ENCODE data around the gene ZNF195.
"Not testable (repeated sequence)": the region's sequence is repeated elsewhere in the genome, so short reads cannot be mapped to it uniquely, and the experiment has no call there.

ZNF195 gene

DNA sequence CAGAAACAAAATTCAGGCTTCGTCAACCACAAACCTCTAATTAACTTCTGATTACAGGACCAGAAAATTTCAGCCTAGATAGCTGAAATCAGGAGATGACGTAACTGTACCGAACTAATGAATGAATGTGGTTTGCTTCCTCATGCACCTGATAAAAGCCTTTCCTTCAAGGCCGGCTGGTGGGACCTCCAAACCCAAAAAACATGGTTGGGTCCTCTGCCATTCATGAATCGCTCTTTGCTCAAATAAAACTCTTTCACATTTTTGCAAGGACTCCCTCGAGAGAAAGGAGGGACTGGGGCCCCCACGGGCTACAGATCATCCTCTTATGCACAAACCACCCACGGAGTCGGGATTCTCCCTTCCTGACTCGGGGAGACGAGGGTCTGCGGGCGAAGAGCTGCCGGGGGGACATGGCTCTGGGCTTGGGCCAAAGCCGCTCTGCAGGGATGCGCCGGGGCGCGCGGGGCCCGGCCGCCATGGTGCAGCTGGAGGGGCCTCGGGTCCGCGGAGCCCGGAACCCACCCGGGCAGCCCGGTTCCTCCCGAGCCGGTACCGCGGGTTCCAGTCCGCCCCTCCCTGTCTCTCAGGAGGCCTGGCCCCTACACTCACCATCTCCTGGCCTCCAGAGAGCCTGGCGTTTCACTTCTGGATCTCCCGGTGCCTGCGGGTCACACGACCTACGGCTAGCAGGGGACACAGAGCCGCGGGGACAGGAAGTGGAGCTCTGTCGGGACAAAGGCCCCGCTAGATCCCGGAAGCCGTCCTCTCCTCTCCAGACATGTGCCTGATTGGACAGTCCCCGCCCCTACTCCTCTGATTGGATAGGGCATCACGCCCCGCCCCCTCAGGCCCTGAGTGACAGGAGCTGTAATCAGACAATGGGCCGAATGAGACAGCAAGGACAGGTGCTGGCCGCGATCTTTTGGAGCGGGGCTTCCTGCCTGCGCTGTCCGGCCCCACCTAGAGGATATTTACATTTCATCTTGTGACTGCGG is at the start of gene ZNF195:
TSS of gene ZNF195 (minus strand) at position 721 of the 998 bp plus-strand sequence. CDS start at position 615, 106 bp downstream.
- peak; percentile 97 for DNase-seq

- DNase-seq, result not testable (repeated sequence)
Observed at GRCh38 chr11:3428076-3428475, 49.1 kb upstream of the ZNF195 start.

- not testable (repeated sequence) for DNase-seq
Observed at GRCh38 chr11:3426541-3426940, 47.6 kb upstream of the ZNF195 start.

GRCh38 chr11:3423928-3424327 is 45.0 kb upstream of the ZNF195 start:
- DNase-seq, result not testable (repeated sequence)

GRCh38 chr11:3423138-3423731 is 44.3 kb upstream of the ZNF195 start:
- DNase-seq, result peak; percentile 3

DNA sequence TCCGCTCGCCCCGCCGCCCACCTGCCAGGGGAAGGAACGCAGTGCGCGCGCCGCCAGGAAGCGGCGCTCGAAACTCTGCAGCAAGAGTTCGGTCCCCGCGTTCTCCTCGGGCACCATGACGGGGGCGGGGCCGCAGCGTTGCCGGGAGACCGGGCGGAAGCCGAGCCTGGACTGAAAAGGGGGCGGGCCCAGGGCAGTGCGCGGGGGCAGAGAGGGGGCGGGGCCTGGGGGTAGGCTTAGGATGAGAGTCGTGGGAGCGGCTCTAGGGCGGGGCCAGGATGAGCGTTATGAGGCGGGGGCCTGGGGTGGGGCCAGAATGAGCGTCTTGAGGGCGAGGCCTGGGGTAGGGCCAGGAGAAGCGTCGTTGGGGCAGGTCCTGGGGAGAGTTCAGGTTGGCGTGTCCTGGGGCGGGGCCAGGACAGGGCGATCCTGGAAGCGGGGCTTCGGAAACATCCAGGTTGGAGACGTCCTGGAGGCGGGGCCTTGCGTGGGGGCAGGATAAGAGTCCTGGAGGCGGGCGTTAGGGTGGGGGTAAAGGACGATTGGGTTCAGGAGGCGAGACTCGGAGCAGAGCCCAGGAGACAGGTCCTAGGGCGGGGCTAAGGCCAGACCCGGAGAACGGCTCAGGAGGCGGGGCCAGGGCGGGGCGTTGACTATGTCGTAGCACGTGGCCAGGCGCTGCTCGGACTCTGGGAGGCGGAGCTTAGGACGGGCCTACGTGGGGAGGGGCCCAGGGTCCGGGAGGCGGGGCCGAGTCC is 43.6 kb upstream of the ZNF195 start:
- DNase-seq, result peak; percentile 97

DNA sequence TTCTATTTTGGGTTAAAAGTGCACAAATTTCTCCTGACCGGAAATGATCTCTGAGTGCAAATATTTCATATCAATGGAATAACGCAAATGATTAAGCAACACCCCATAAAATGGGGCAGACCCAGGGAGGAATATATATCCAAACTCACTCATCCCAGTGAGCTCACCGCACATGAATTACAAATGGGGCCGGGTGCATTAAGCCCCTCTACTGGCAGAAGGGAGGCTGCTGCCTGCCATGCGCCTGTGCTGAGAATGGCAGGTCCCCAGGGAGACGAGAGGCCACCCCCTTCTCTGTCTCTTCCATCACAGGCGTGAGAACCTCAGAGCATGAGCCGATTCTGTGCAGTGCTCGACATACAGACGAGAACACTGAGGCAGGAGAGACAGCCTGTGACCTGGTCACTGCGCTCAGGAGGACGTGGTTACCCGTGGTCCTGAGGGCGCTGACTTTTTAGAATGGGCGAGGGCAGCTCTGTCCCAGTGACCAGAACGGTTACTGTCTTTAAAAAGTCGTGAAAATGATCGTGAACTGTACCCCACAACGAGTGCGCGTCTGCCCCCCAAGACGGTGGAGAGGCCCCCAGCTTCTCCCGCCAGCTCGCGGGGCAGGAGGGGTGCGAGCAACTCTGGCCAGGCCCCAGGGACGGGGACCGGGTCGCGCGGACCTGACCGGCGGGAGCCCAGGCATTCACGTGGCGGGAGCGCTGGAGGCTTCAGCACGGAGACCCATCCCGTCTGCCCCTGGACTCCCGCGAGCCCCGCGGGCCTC is 42.8 kb upstream of the ZNF195 start:
- peak; percentile 5 for DNase-seq

GRCh38 chr11:3420281-3421042 is 41.5 kb upstream of the ZNF195 start:
- not testable (repeated sequence) for DNase-seq

DNA sequence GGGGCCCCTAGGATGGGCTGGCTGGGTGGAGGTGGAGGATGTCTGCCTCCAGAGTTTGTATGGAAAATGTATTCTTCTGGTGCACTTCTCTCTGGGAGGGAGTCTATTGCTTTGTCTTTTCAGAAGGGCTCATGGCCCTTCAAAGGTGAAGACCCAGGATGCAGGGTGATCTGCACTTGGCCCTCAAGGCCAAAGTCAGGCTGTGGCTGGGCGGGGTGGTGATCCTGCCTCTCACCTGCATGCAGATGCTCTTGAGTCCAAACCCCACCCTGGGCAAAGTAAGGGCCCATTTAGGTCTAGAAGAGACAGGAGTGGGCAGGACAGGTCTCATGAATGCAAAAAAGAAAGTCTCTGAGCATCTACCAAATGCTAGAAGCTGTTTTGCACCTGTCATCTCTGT is 40.5 kb upstream of the ZNF195 start:
- not testable (repeated sequence) for DNase-seq

- DNase-seq, result peak; percentile 57
Observed at GRCh38 chr11:3417047-3417446, 38.1 kb upstream of the ZNF195 start.

GRCh38 chr11:3415301-3415700 is 36.4 kb upstream of the ZNF195 start:
- DNase-seq, result not testable (repeated sequence)

DNA sequence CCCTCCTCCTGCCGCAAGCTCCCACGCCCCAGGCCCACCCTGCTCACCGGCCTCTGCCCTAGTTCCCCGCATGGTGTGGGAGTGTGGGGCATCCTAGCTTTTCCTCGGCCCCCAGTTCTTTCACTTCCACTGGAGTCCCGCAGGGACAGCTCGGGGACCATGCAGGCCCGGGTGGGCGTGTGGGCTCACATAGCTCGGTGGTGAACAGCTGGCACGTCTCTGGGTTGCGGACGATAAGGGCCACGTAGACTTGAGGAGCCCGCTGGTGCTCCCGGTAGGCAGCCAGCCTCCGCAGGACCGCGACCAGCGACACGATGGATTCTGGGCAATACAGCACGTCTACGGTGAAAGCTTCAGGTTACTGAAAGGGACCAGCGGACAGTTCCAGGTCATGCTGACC is 34.7 kb upstream of the ZNF195 start:
- DNase-seq, result not testable (repeated sequence)

- DNase-seq, result no peak
Observed at GRCh38 chr11:3412837-3413236, 33.9 kb upstream of the ZNF195 start.

GRCh38 chr11:3408722-3409121 is 29.8 kb upstream of the ZNF195 start:
- DNase-seq, result peak; percentile 70

DNA sequence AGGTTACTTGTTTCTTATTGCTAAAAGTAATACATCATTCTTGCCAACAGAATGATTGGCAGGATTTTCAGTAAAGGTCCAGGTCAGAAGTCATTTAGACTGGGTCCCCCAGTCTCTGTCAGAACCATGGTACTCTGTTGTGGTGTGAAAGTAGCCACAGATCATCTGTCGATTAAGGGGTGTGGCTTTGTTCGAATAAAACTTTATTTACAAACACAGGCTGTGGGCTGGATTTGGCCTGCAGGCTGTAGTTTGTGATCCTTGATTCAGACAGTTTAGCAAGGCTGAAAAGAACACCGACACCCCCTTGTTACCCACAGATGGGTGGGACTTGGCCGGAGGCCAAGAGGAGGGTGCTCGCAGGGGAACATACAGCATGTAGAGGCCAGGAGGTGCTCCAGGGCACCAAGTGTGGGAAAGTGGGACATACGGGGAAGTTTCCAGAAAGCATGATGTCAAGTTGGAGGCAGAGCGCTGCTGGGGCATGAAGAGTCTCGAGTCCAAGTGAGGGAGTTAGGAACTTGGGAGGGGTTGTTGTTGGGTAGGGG is 29.2 kb upstream of the ZNF195 start:
- not testable (repeated sequence) for DNase-seq

DNA sequence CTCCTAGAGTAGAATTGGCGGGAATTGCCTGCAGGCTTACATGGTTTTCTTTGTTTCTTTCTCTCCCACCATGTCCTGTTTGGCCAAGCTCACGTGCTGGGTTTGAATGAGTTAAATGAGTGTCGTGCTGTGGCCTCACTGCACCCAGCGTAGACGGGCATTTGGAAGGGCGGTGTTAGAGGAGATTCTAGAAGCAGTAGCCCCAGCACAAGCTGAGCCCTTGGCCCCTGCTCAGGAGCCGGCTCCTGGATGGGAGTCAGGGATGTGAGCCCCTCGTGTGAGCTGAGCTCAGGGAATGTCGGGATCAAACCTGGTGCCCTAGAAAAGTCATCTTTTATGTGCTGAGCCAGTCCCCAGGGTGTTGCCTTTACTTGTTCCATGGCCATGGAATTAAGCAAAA is 28.0 kb upstream of the ZNF195 start:
- DNase-seq, result not testable (repeated sequence)

DNA sequence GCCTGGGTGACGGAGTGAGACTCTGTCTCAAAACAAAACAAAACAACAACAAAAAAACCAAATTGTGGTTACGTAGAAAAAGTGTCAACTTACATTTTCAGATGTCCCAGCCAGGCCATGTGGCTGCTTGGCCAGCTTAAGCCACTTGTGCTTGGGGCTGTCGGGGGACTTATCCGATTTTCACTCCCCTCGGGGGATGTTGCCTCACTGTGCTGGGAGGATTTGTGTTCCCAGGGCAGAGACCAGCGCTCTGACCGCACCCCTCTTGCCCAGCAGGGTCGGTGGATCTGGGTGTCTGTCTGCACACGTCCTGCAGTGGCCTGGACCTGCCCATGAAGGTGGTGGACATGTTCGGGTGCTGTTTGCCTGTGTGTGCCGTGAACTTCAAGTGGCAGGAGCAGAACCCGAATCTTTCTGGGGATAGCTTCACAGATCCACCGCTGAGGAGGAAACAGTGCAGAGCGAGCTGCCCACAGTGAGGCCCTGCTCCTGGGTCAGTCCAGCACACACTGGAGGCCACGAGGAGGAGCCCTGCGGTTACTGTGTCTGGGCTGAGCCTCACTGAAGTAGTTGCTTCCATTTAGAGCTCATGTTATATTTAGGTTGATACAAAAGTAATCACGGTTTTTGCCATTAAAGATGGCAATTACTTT is 27.4 kb upstream of the ZNF195 start:
- DNase-seq, result not testable (repeated sequence)

DNA sequence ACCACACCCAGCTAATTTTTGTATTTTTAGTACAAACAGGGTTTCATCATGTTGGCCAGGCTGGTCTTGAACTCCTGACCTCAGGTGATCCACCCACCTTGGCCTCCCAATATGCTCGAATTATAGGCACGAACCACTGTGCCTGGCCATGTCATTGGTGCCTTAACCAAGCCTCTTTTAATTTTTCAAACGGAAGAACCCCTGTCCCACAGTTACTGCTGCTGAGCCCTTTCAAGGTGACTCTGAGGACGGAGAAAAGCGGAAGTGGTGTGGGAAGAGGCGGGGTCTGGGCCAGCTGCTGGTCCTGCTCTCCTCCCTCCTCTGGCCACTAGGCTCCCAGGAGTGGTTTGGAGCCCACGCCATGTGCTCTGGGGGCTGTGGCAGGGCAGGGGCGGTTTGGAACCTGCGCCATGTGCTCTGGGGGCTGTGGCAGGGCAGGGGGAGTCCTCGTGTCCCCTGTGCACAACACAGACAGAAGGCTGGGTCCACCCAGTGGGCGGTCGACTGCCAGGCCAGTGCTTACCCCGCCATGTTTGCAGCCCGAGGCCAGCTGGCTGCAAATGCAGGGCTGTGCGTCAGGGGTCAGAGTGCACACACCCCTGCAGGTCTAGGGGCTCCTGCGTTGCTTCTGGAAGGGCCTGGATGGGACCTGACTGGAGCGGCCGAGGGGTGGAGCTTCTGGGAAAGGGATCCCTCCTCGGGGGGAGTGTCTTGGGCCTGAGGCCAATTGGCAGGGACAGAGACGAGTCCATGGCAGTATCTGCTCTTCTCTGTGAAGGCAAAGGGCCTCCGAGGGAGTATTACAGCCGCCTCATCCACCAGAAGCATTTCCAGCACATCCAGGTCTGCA is 25.4 kb upstream of the ZNF195 start:
- not testable (repeated sequence) for DNase-seq

DNA sequence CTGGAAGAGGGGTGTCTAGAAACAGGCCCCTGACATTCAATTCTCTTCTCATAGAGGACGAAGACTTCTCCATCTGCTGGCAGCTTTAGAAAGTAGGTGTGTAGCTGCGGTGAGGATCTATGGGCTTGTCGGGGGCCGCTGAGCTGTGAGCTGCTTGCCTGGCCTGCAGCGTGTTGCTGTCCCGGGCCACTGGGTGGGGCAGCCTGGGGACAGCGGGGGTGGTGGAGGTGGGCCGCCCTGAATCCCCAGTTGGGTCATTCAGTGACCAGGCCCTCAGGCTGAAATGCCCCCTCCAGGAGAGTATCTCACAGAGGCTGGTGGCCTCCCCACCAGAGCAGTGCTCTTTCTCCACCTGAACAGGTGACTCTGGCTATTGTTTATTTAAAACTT is 23.9 kb upstream of the ZNF195 start:
- not testable (repeated sequence) for DNase-seq
